Psoas muscle (tissue), 8 donors: ENCODE data around the gene LRRC4C. TPM values are rescaled to one million over a fixed set of nuclear protein-coding genes. Genes with fewer than 3 reads are reported as not detected.

Experiments
- ATAC-seq, 4 donors: fragments of 200-7000 bp; cut with Tn5 transposase; one replicate each; pipeline ENCODE4 v1.9.1; 2020; ENCODE audit warnings: moderate library complexity in 3 of 4, mild to moderate bottlenecking in 2 of 4
- DNase-seq, 2 donors: peaks; one replicate each; pipeline ENCODE4 v3.0.0-alpha.2; 2020
- H3K27ac ChIP-seq: fragments of 200-600 bp; one replicate; pipeline ENCODE4 v1.8.0; 2022
- H3K27me3 ChIP-seq, 3 donors: fragments of 200-600 bp in 1 of 3; one replicate each; pipeline versions ENCODE4 v1.6.1 to v1.8.0; 2013 to 2022; ENCODE audit warnings: low read length in 2 of 3, mild to moderate bottlenecking in 2 of 3, moderate library complexity in 1 of 3; ENCODE audit not compliant: insufficient read depth in 3 of 3
- H3K36me3 ChIP-seq, 2 donors: fragments of 200-600 bp in 1 of 2; one replicate each; pipeline versions ENCODE4 v1.6.1 to v1.8.0; 2013 to 2022; ENCODE audit warnings: low read depth in 1 of 2, mild to moderate bottlenecking in 1 of 2, moderate library complexity in 1 of 2; ENCODE audit not compliant: insufficient read depth in 1 of 2
- H3K4me1 ChIP-seq: fragments of 200-600 bp; one replicate; pipeline ENCODE4 v1.8.0; 2022
- H3K4me3 ChIP-seq: fragments of 200-600 bp; one replicate; pipeline ENCODE4 v1.8.0; 2022; ENCODE audit warnings: mild to moderate bottlenecking
- H3K9me3 ChIP-seq: fragments of 200-600 bp; one replicate; pipeline ENCODE4 v1.8.0; 2022
- CTCF ChIP-seq: fragments of 200-600 bp; IDR thresholded peaks from one replicate; pipeline ENCODE4 v1.8.0; 2022; ENCODE audit warnings: antibody characterized with exemption
- WGBS, 3 donors: extraction: QIAGEN DNeasy Blood & Tissue Kit; methylation state at CpG; one replicate each; pipeline versions ENCODE4 v1.1.6 to v1.1.7; 2013; 5-methylcytosine and 5-hydroxymethylcytosine counted together
- intact Hi-C, 2 donors: fragments of 100-400 bp; cut with DNase I; formaldehyde crosslinking; loops; one replicate each; pipeline versions ENCODE4 v1.11.0 to v1.14.2; 2022
- polyA plus RNA-seq, 3 donors: library from polyadenylated mRNA; stranded (reverse); fragments of 200-250 nt; gene quantifications; one replicate each; pipeline ENCODE4 v1.2.3, GENCODE V29; 2013
- total RNA-seq, 4 donors: library from RNA; stranded (reverse); fragmentation: NEBNext Ultra II Directional in 2 of 4; extraction: Animal tissue kit (Norgen Biotek cat#: 25700) in 2 of 4; gene quantifications; one replicate each; pipeline versions ENCODE4 v1.2.1 to v1.2.4, GENCODE V29; 2021 to 2023
- donor health status: healthy with polysubstance abuse.
- donor health status: DM: no; HTN: no; CAD: no; lungs with moderate emphysema.
- donor health status: Bipolar disorder and iron deficiency.
- donor health status: healthy.
- donor health status: DM: yes; HTN: yes; CAD: no.
- donor health status: DM: no; HTN: no; CAD: no.
- donor health status: DM: no; HTN: no; CAD: no.
- donor health status: DM: yes; HTN: yes; CAD: no.

Gene LRRC4C
- total and polyA plus RNA-seq, 7 donors: 0.04 to 0.34 (median 0.12) TPM; not detected in 1

- no peak overlapping the region for H3K27ac ChIP-seq
- no peaks in the 10 kb centered on the region for H3K27me3 ChIP-seq
- H3K4me1 ChIP-seq: no peaks in the 10 kb centered on the region
- WGBS, 3 donors: 83 to 88% (median 88%) methylated on average over 5 of the region's 5 CpGs
- intact Hi-C loops: no loop called here
- no peak for TF ChIP-seq CTCF
- H3K9me3 ChIP-seq: no peaks in the 10 kb centered on the region
- no peaks in the 10 kb centered on the region for H3K36me3 ChIP-seq
- no peak overlapping the region for H3K4me3 ChIP-seq
- DNase-seq (no peak), ATAC-seq (no peak)
Observed at GRCh38 chr11:40271361-40271760, 1188.1 kb downstream of the LRRC4C start.

DNA sequence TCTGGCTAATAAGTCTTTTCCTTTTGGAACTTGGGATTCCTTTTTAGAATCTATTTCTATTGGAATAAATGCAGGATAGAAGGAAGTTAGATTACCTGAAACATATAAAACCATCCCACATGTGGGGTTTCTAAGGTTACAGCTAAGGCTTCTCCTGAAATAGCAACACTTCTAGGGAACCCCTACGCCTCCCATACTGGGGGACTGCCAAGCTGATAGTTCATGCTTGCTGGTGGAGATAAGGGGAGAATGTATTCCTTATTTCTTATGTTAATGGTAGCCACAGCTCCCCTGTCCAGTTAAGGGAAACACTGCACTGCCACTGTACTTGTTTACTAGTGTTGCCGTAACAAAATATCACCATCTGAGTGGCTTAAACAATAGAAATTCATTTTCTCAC, 1189.6 kb downstream of the LRRC4C start:
- no peak overlapping the region for H3K4me3 ChIP-seq
- H3K27ac ChIP-seq: no peak overlapping the region
- DNase-seq (no peak), ATAC-seq (no peak)
- WGBS, 3 donors: 67 to 77% (median 73%) methylated on average over 2 of the region's 2 CpGs
- no peaks in the 10 kb centered on the region for H3K4me1 ChIP-seq
- intact Hi-C loops: no loop called here
- TF ChIP-seq CTCF: no peak
- no peaks in the 10 kb centered on the region for H3K27me3 ChIP-seq
- H3K36me3 ChIP-seq: no peaks in the 10 kb centered on the region
- H3K9me3 ChIP-seq: no peaks in the 10 kb centered on the region

DNA sequence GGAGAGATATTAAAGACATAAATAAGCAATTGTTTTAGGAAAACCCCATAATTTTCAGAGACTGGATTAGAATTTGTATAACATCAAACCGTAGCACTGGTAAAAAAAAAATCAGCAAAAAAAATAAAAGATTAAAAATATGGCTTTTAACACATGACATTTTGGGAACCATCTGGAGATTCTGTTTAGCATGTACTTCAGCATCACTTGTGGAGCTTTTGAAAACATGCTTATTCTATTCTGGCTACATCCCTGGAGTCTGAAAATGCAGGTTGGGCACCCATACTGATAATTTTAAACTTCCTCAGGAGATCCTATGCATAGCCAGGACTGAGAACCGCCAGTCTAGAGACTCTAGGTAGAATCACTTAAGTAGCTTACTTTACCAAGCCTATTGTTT, 1190.9 kb downstream of the LRRC4C start:
- Histone ChIP-seq H3K27ac (no peak overlapping the region), H3K27me3 (no peaks in the 10 kb centered on the region), H3K9me3 (no peaks in the 10 kb centered on the region), H3K4me1 (no peaks in the 10 kb centered on the region), H3K4me3 (no peak overlapping the region), H3K36me3 (no peaks in the 10 kb centered on the region)
- intact Hi-C loops: no loop called here
- DNase-seq: no peak
- TF ChIP-seq CTCF: no peak
- WGBS, 3 donors: 68 to 78% (median 74%) methylated on average over 2 of the region's 2 CpGs
- no peak for ATAC-seq

DNA sequence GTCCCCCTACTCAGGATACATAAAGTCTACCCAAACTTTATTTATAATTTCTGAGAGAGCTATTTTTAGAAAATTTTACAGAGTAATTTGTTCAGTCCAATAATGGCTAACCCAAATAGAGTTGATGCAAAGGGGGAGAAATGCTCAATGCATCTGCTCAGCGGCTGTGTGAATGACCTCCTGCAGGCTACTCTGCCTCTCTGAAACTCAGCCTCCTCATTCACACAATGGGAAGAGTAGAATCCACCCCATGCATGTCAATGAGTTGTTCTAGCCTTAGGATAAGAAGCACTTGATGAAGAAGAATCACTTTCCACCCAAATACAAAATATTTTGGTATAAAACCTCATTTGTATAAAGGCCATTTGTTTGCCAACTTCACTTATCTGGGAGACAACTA, 1204.0 kb downstream of the LRRC4C start:
- no peaks in the 10 kb centered on the region for H3K36me3 ChIP-seq
- no peak overlapping the region for H3K4me3 ChIP-seq
- WGBS, 3 donors: 54 to 73% (median 62%) methylated on average over 1 of the region's 1 CpG
- no peak overlapping the region for H3K27ac ChIP-seq
- DNase-seq: no peak
- no peaks in the 10 kb centered on the region for H3K4me1 ChIP-seq
- no peaks in the 10 kb centered on the region for H3K9me3 ChIP-seq
- H3K27me3 ChIP-seq: no peaks in the 10 kb centered on the region
- TF ChIP-seq CTCF: no peak
- intact Hi-C loops: no loop called here
- ATAC-seq: no peak

- Histone ChIP-seq H3K9me3 (no peaks in the 10 kb centered on the region), H3K36me3 (no peaks in the 10 kb centered on the region), H3K27me3 (no peaks in the 10 kb centered on the region), H3K4me1 (no peaks in the 10 kb centered on the region), H3K27ac (no peak overlapping the region), H3K4me3 (no peak overlapping the region)
- intact Hi-C loops: no loop called here
- WGBS, 3 donors: 35 to 56% (median 41%) methylated on average over 1 of the region's 1 CpG
- no peak for TF ChIP-seq CTCF
- DNase-seq (no peak), ATAC-seq (no peak)
Observed at GRCh38 chr11:40253166-40253565, 1206.3 kb downstream of the LRRC4C start.
